GM12878 (cell line): ENCODE data around the gene ABCC9. TPM values are rescaled to one million over a fixed set of nuclear protein-coding genes. Genes with fewer than 3 reads are reported as not detected.

Experiments used
- ATAC-seq: fragments of 200-7000 bp; cut with Tn5 transposase; 3 replicates; pipeline ENCODE4 v1.9.1; 2020; ENCODE audit warnings: mild to moderate bottlenecking, moderate library complexity
- BruUV-seq: library from RNA; stranded (reverse); fragments of 400-500 nt; replicated peaks from 2 replicates; lab custom pipeline; 2021; lab: Mats Ljungman, UMichigan
- CTCF ChIA-PET: fragments of 300-600 bp; sonication (Branson Sonifier 250); formaldehyde crosslinking; extraction: SDS; loops from one replicate; lab custom pipeline; 2021; ENCODE audit warnings: inconsistent platforms; lab: Yijun Ruan, JAX
- POLR2A ChIA-PET: fragments of 350-600 bp; formaldehyde crosslinking; extraction: SDS; loops from one replicate; lab custom pipeline; 2021; ENCODE audit warnings: inconsistent platforms; lab: Charles Lee
- RAD21 ChIA-PET: fragments of 300-600 bp; sonication (Branson Sonifier 250); formaldehyde crosslinking; loops from one replicate; lab custom pipeline; 2023; ENCODE audit warnings: antibody characterized with exemption; ENCODE audit not compliant: unreplicated experiment; lab: Charles Lee
- SMC1A ChIA-PET: fragments of 300-600 bp; sonication (Branson Sonifier 250); formaldehyde crosslinking; loops from one replicate; lab custom pipeline; 2023; ENCODE audit not compliant: unreplicated experiment, uncharacterized antibody; lab: Charles Lee
- DNase-seq: peaks from one replicate; pipeline ENCODE4 v3.0.0-alpha.2; 2011; ENCODE audit warnings: low read depth, low spot score
- FAIRE-seq: peaks from 3 replicates; lab custom pipeline; 2011; peaks lifted over from hg19 to GRCh38; lab: Jason Lieb, UNC
- H2AFZ ChIP-seq: 2 replicates; pipeline ENCODE4 v1.6.0; 2011; ENCODE audit warnings: low read depth, low read length, control low read depth; ENCODE audit not compliant: control insufficient read depth
- H3K27ac ChIP-seq: 2 replicates; pipeline ENCODE4 v1.5.1; 2011; ENCODE audit warnings: control low read depth; ENCODE audit not compliant: control insufficient read depth, insufficient read depth
- H3K27me3 ChIP-seq, 2 experiments: replicated peaks in 1 of 2; 2 replicates each; pipeline versions ENCODE4 v1.6.0 to v1.6.1; 2011; ENCODE audit warnings: low read length in 1 of 2; ENCODE audit not compliant: control insufficient read depth in 2 of 2, insufficient read depth in 2 of 2
- H3K36me3 ChIP-seq, 2 experiments: 2 replicates each; pipeline ENCODE4 v1.5.1; 2011; ENCODE audit warnings: low read length in 1 of 2; ENCODE audit not compliant: control insufficient read depth in 2 of 2, insufficient read depth in 2 of 2
- H3K4me1 ChIP-seq: 2 replicates; pipeline ENCODE4 v1.6.1; 2011; ENCODE audit warnings: mild to moderate bottlenecking, low read length, moderate library complexity, mixed read lengths; ENCODE audit not compliant: control insufficient read depth, insufficient read depth
- H3K4me2 ChIP-seq: 2 replicates; pipeline ENCODE4 v1.6.0; 2011; ENCODE audit warnings: control low read depth; ENCODE audit not compliant: control insufficient read depth, insufficient read depth
- H3K4me3 ChIP-seq: fragments of 200-600 bp; sonication (generic); 2 replicates; pipeline ENCODE4 v1.5.1; 2016
- H3K79me2 ChIP-seq: 2 replicates; pipeline ENCODE4 v1.6.0; 2011; ENCODE audit warnings: low read length; ENCODE audit not compliant: control insufficient read depth, insufficient read depth
- H3K9ac ChIP-seq: 2 replicates; pipeline ENCODE4 v1.8.0; 2011; ENCODE audit warnings: low read length, control low read depth, mixed read lengths; ENCODE audit not compliant: control insufficient read depth, insufficient read depth
- H3K9me3 ChIP-seq: replicated peaks from 3 replicates; pipeline ENCODE4 v1.5.1; 2011; ENCODE audit warnings: mild to moderate bottlenecking, low read length; ENCODE audit not compliant: control insufficient read depth, insufficient read depth
- H4K20me1 ChIP-seq: 2 replicates; pipeline ENCODE4 v1.6.0; 2011; ENCODE audit not compliant: control insufficient read depth, insufficient read depth
- ASH2L ChIP-seq: fragments of 300-600, 200-600 bp; sonication (generic); IDR thresholded peaks from 2 replicates; pipeline ENCODE4 v1.6.1; 2017; ENCODE audit warnings: low read depth, mild to moderate bottlenecking, borderline replicate concordance
- WGBS: methylation state at CpG from one replicate; pipeline ENCODE4 v1.1.6; 2016; ENCODE audit warnings: low lambda C conversion rate; ENCODE audit not compliant: insufficient replicate concordance, insufficient coverage; ENCODE audit errors: missing lambda C conversion rate; 5-methylcytosine and 5-hydroxymethylcytosine counted together
- in situ Hi-C: fragments of 300-500 bp; cut with MboI; formaldehyde crosslinking; loops from 9 replicates; pipeline ENCODE4 v1.14.3; 2018; ENCODE audit warnings: mixed read lengths
- intact Hi-C: fragments of 100-400 bp; cut with micrococcal nuclease; formaldehyde crosslinking; loops from one replicate; pipeline ENCODE4 v1.14.2; 2022; ENCODE audit not compliant: unreplicated experiment
- polyA plus RNA-seq, 11 experiments: library from polyadenylated mRNA; depleted of rRNA in 4 of 11; unstranded in 6 of 11; stranded (reverse) in 5 of 11; fragments of >200 nt; fragmentation: Nextera tagmentation in 4 of 11; fragmentation: Illumina TruSeq in 1 of 11; extraction: Ambion mirVana in 4 of 11; extraction: Trizol in 1 of 11; gene quantifications; 1 replicate in 1 of 11; 2 replicates in 10 of 11; pipeline versions ENCODE4 v1.2.1 to v1.2.3, GENCODE V29; 2011 to 2016; ENCODE audit warnings: inconsistent platforms in 2 of 11, missing spikeins in 2 of 11, low read depth in 1 of 11
- total RNA-seq, 4 experiments: library from RNA; depleted of rRNA in 3 of 4; stranded (reverse); fragments of >200 nt in 3 of 4; fragmentation: Illumina TruSeq in 1 of 4; extraction: Trizol in 1 of 4; gene quantifications; 2 replicates each; pipeline versions ENCODE4 v1.2.1 to v1.2.3, GENCODE V29; 2013 to 2021
- TF ChIP-seq, protein P1 (sequence below): fragments of 450-650 bp; formaldehyde crosslinking; IDR thresholded peaks from 2 replicates; pipeline ENCODE4 v1.5.0; 2022; ENCODE audit warnings: mild to moderate bottlenecking, missing genetic modification characterization
- TF ChIP-seq, protein P2 (sequence below): fragments of 450-650 bp; conservative IDR thresholded peaks from 2 replicates; pipeline ENCODE4 v1.6.1; 2017; ENCODE audit warnings: mild to moderate bottlenecking, moderate library complexity

Gene ABCC9
- total and polyA plus RNA-seq, 10 of the 15 experiments (the other 5 are each of a cell fraction or from before 2014, with no cell fraction given), result under 0.01 to 0.10 (median 0.04) TPM; not detected in 2

DNA sequence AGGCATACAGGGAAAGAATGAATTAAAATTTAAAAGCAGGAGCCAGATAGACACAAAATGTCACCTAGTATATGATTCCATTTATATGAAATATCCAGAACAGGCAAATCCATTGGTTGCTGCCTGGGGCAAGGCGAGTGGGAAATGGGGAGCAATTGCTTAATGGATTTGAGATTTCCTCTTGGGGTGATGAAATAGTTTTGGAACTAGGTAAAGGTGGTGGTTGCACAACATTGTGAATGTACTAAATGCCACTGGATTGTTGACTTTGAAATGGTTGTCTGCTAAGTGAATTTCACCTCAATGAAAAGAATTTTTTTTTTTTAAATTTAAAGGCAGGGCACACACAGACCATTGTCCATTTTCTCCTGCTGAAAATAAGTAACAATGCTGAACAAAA is 61.9 kb downstream of the ABCC9 start:
- no TSS peak for BruUV-seq
- in situ Hi-C loops, result no loop called here

More for the DNA sequence above, 61.9 kb downstream of the ABCC9 start:
- H3K9me3 ChIP-seq, result no peaks in the 10 kb centered on the region
- no peaks in the 10 kb centered on the region for H3K4me1 ChIP-seq
- no peak overlapping the region for H3K9ac ChIP-seq
- intact Hi-C loops, result no loop called here
- H3K79me2 ChIP-seq, result no peaks in the 10 kb centered on the region
- no peak overlapping the region for H3K4me2 ChIP-seq
- H3K27me3 ChIP-seq, result no peaks in the 10 kb centered on the region
- ChIA-PET CTCF (no interaction called here), RAD21 (no interaction called here), SMC1A (interaction anchor here (0.6 kb wide), 1 partner anchor 653 kb away, joined by 3 read pairs; no protein-coding TSS in a partner anchor), POLR2A (no interaction called here)
- no peak for DNase-seq
- no peak overlapping the region for H3K4me3 ChIP-seq
- ATAC-seq, result no peak
- H3K36me3 ChIP-seq, result no peaks in the 10 kb centered on the region
- FAIRE-seq, result no peak
- no peak overlapping the region for H3K27ac ChIP-seq
- WGBS, result 0% methylated on average over 1 of the region's 1 CpG
- no peak overlapping the region for H2AFZ ChIP-seq
- no peaks in the 10 kb centered on the region for H4K20me1 ChIP-seq
- no peak for TF ChIP-seq ASH2L
- TF ChIP-seq, protein P1, sequence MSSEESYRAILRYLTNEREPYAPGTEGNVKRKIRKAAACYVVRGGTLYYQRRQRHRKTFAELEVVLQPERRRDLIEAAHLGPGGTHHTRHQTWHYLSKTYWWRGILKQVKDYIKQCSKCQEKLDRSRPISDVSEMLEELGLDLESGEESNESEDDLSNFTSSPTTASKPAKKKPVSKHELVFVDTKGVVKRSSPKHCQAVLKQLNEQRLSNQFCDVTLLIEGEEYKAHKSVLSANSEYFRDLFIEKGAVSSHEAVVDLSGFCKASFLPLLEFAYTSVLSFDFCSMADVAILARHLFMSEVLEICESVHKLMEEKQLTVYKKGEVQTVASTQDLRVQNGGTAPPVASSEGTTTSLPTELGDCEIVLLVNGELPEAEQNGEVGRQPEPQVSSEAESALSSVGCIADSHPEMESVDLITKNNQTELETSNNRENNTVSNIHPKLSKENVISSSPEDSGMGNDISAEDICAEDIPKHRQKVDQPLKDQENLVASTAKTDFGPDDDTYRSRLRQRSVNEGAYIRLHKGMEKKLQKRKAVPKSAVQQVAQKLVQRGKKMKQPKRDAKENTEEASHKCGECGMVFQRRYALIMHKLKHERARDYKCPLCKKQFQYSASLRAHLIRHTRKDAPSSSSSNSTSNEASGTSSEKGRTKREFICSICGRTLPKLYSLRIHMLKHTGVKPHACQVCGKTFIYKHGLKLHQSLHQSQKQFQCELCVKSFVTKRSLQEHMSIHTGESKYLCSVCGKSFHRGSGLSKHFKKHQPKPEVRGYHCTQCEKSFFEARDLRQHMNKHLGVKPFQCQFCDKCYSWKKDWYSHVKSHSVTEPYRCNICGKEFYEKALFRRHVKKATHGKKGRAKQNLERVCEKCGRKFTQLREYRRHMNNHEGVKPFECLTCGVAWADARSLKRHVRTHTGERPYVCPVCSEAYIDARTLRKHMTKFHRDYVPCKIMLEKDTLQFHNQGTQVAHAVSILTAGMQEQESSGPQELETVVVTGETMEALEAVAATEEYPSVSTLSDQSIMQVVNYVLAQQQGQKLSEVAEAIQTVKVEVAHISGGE (CRISPR knock-in tag), result no peak
- TF ChIP-seq, protein P2, sequence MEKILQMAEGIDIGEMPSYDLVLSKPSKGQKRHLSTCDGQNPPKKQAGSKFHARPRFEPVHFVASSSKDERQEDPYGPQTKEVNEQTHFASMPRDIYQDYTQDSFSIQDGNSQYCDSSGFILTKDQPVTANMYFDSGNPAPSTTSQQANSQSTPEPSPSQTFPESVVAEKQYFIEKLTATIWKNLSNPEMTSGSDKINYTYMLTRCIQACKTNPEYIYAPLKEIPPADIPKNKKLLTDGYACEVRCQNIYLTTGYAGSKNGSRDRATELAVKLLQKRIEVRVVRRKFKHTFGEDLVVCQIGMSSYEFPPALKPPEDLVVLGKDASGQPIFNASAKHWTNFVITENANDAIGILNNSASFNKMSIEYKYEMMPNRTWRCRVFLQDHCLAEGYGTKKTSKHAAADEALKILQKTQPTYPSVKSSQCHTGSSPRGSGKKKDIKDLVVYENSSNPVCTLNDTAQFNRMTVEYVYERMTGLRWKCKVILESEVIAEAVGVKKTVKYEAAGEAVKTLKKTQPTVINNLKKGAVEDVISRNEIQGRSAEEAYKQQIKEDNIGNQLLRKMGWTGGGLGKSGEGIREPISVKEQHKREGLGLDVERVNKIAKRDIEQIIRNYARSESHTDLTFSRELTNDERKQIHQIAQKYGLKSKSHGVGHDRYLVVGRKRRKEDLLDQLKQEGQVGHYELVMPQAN, result no peak
